PC-3 (cell line): Measurements from ENCODE around the gene GAS7.

Source experiments
- EZH2 ChIP-seq: fragments of 300-600 bp; sonication (generic); IDR thresholded peaks from one replicate; pipeline ENCODE4 v1.6.1; 2017; ENCODE audit warnings: antibody characterized with exemption, mild to moderate bottlenecking, low read length; ENCODE audit not compliant: unreplicated experiment
- TF ChIP-seq, protein P1 (sequence below): fragments of 300-600 bp; sonication (generic); conservative IDR thresholded peaks from 2 replicates; pipeline ENCODE4 v1.5.1; 2017; ENCODE audit warnings: antibody characterized with exemption, low read depth, mild to moderate bottlenecking, low read length

DNA sequence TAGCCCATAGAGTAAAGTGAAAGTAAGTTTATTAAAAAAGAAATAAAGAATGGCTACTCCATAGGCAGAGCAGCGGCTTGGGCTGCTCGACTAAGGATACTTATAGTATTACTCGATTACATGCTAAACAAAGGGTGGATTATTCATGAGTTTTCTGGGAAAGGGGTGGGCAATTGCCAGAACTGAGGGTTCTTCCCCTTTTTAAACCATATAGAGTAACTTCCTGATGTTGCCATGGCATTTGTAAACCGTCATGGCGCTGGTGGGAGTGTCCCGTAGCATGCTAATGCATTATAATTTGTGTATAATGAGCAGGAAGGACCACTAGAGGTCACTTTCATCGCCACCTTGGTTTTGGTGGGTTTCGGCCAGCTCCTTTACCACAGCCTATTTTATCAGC is 13.3 kb upstream of the GAS7 start:
- TF ChIP-seq, protein P1, sequence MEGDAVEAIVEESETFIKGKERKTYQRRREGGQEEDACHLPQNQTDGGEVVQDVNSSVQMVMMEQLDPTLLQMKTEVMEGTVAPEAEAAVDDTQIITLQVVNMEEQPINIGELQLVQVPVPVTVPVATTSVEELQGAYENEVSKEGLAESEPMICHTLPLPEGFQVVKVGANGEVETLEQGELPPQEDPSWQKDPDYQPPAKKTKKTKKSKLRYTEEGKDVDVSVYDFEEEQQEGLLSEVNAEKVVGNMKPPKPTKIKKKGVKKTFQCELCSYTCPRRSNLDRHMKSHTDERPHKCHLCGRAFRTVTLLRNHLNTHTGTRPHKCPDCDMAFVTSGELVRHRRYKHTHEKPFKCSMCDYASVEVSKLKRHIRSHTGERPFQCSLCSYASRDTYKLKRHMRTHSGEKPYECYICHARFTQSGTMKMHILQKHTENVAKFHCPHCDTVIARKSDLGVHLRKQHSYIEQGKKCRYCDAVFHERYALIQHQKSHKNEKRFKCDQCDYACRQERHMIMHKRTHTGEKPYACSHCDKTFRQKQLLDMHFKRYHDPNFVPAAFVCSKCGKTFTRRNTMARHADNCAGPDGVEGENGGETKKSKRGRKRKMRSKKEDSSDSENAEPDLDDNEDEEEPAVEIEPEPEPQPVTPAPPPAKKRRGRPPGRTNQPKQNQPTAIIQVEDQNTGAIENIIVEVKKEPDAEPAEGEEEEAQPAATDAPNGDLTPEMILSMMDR, result no peak
- no peak for TF ChIP-seq EZH2
